GM12872 (cell line): ENCODE results near the gene IGFBP3.

Experiments used
- TF ChIP-seq, protein P1 (sequence below): IDR thresholded peaks from 3 replicates; pipeline ENCODE4 v1.5.1; 2011; ENCODE audit warnings: low read depth, mild to moderate bottlenecking, low read length, moderate library complexity; ENCODE audit not compliant: insufficient read depth

IGFBP3 gene

DNA sequence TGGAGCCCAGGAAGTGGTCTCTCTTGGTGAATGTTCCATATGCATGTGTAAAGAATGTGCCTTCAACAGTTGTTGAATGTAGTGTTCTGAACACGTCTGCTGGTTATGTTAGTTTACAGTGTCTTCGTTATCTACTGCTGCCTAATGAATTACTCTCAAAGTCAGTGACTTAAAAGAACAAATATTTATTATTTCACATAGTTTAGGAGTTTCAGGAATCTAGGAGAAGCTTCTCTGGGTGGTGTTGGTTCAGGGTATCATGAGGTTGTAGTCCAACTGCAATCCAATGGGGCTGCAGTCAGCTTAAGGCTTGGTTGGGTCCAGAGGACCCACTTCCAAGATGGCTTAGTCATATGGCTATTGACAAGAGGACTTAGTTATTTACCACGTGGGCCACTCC lies 36.6 kb upstream of the IGFBP3 start:
- TF ChIP-seq, protein P1, sequence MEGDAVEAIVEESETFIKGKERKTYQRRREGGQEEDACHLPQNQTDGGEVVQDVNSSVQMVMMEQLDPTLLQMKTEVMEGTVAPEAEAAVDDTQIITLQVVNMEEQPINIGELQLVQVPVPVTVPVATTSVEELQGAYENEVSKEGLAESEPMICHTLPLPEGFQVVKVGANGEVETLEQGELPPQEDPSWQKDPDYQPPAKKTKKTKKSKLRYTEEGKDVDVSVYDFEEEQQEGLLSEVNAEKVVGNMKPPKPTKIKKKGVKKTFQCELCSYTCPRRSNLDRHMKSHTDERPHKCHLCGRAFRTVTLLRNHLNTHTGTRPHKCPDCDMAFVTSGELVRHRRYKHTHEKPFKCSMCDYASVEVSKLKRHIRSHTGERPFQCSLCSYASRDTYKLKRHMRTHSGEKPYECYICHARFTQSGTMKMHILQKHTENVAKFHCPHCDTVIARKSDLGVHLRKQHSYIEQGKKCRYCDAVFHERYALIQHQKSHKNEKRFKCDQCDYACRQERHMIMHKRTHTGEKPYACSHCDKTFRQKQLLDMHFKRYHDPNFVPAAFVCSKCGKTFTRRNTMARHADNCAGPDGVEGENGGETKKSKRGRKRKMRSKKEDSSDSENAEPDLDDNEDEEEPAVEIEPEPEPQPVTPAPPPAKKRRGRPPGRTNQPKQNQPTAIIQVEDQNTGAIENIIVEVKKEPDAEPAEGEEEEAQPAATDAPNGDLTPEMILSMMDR: no peak

DNA sequence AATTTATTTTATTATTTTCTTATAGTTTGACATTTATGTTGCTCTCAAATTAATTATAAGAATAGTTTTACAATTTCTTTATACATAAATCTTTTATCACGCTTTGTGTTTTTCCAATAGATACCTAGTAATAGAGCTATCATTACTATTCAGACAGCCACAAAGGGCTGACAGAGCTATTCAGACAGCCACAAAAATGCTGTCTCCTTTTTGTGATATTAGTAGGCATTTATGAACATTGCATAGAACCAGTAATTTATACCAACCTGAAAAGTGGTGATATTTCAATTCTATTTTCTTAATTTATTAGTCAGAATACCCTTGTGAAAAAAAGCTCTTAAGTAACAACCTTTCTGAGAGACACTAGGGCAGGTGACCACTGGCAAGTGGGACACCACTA lies 34.2 kb upstream of the IGFBP3 start:
- TF ChIP-seq, protein P1: no peak

DNA sequence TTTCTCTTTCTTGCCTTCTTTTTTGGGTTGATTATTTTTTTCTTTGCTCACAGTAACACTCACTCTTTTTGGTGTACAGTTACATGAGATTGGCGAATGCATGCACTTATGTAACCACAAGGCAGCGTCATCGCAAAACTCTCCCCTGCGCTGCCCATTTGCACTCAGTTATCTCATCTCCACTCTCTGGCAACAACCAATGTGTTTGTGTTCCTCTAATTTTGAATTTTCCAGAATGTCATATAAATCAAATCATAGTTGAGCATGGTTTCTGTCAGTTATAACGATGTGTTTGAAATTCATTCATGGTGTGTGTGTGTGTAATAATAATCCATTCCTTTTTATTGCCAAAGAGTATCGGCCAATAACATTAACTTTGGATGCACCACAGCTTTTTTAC lies 23.0 kb upstream of the IGFBP3 start:
- TF ChIP-seq, protein P1: no peak

DNA sequence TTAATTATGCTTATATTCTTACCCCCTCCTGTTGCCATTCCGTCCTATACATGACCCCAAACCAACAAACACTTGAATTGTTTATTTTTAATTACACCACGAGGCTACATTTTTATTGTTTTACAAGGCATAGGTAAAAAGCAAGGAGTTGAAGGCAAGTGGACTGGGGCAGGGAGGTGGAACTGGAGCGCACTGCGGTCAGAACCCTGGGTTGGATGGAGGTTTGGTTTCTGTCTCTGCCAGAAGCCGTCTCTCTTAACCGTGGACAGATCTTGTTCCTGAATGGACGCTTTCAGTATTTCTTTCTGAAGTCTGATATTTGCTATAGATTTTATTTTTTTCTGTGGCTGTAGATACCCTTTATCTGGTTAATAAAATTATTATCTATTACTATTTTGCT lies 19.9 kb upstream of the IGFBP3 start:
- TF ChIP-seq, protein P1: no peak

DNA sequence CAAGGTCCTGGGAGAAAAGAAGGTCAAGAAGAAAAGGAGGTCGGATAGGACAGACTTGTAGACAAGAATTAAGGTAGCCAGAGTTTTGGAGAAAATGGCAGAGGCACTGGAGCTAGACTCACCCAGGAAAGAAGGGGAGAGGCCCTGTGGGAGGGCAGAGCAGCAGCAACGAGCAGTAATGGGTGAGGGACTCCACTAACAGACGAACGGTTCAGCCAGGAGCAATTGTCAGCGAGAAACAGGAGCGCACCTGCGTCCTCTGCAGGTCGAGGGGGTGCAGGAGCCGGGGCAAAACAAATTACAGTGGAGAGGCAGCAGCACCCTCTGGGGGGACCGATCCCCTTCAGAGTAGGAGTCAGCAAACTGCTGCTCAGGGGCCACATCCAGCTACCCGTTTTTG lies 18.5 kb upstream of the IGFBP3 start:
- TF ChIP-seq, protein P1: no peak

DNA sequence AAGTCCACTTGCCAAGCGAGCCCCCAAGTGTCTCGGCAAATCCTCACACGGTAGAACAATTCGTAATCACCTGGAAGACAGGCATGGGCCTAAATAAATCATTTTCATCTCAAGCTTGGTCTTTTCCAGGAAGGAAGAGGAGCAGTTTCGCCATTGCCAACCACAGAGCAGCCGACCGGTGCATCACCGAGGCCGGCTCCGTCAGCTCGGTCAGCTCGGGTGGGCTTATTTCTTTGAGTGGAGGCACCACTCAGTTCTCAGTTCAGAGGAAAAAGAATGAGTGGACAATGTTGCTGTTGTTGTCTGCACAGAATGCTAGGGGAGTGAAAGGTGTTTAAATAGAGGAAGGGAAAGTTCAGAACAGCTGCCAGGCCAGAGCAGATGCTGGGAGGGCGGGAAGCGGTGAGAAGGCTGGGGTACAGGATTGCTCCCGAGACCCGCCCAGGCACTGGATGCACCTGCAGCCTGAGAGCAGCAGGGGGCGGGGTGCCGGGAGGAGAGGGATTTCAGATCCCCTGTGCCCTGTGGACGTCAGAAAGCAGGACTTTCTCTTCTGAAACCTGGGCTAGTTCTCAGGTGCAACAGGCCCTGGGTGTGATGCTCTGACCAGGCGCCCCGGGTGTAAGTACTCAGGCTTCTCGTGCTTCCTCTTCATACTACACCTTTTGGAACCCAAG lies 17.7 kb upstream of the IGFBP3 start:
- TF ChIP-seq, protein P1: no peak

DNA sequence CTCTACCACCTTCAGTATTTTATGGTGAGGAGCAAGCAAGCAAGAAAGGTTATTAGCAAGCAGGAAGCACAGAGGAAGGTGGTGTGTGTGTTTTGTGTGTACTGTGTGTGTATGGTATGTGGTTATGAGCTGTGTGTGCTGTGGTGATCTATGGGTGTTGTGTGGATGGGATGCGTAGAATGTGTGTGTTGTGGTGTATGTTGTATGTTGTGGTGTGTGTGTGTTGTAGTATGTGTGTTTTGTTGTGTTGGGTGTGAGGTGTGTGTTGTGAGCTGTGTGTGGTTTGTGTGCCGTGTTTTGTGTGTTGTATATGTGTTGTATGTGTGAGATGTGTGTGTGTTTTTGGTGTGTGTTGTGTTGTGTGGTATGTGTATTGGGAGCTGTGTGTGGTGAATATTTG lies 16.8 kb upstream of the IGFBP3 start:
- TF ChIP-seq, protein P1: no peak

DNA sequence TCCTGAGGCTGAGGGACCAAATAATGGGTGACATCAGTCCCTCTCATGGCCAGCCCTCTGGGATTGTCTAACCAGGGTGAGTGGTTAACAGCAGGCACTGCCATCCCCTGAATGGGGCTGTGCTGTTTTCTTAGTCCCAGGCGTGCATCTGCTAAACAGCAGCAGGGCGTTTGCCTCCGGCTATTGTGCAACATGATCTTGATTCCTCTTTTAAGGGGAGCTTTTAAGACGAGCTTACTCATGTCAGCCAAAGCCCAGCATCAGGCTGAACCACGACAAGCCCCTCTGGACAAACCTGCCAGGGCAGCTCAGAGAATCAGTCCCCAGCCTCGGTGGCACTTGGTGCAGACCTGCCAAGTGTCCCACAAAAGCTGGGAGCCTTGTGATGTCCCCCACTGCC lies 16.2 kb upstream of the IGFBP3 start:
- TF ChIP-seq, protein P1: no peak
